GM21723 (cell line): Measurements from ENCODE around the gene IL27RA.

ENCODE experiments used
- ATAC-seq: cut with Tn5 transposase; IDR thresholded peaks from one replicate; pipeline ENCODE4 v1.9.1; 2021; ENCODE audit warnings: mild to moderate bottlenecking, moderate library complexity; ENCODE audit not compliant: unreplicated experiment

Gene IL27RA

DNA sequence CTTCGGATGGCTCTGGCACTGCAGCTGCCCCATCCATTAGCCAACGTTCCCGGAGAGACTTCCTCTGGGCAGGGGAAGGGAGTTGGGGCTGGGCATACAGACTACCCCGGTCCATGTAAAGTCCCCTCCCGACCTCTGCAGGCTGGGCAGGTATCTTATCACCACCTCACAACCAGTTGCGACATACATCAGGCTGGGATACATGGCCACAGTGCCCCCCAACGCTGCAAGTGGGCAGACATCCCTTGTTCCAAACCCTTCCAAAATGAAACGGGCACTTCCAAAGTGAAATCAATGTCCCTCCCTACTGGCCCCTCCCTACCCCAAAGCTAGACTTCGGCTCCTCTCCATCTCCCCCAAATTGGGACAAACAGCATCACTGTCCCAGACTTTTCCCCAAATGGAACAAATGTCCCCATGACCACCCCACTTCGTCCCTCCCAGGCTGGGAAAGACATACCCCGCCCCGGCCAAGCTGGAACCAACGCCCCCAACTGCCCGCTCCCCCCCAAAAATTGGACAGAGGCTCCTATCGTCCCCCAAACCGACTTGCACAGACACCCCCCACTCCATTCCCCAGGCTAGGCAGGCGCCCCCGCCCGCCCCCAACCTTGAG is 25.3 kb downstream of the IL27RA start:
- ATAC-seq = no peak

DNA sequence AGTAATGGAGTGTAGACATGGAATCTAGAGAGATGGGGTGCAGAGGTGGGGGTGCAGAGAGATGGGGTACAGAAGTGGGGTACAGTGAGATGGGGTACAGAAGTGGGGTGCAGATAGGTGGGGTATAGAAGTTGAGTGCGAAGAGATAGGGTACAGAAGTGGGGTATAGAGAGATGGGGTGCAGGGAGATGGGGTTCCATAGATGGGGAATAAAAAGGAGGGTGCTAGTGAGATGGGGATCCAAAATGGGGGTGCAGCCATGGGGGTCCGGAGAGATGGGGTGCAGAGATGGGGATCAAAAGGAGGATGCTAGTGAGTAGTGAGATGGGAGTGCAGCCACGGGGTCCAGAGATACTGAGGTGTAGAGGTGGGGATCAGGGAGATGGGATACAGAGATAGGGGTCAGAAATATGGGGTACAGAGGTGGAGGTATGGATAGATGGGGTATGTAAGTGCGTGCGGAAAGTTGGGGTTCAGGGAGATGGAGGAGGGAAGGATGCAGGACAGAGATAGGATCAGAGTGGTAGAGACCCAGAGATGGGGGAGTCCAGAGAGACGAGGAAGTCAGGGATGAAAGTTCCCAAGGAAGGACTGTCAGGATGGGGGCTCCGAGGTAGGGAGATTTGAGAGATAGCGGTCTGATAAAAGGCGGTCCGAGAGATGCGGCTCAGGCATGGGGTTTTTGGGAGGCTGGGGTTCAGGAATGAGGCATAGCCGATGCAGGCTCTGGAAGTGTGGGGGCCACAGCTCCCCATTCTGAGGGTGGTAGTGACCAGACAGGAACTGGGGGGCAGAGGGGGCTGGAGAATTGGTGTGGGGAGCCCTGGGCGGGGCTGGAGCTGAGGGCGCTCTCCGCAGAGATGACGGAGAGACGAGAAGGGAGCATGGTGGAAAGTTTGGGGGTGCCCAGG is 26.9 kb downstream of the IL27RA start:
- no peak for ATAC-seq

DNA sequence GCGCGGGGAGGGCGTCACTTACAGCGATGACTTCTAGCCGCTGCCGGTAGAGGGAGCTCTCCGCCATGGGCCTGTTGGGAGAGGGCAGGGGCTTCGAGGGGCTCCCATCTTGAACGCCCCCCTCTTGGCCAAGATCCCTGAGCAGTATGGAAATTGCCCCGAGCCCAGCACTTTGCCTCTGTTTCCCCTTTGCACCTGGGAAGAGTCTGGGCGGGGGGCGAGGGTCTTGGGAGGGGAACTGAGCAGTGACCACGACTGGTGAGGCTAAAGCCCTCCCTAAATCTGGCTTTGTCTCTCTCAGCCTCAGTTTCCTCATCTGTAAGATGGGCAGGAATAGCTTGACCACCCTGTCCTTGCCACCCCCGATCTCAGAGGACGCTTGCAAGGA is 27.5 kb downstream of the IL27RA start:
- ATAC-seq = no peak

DNA sequence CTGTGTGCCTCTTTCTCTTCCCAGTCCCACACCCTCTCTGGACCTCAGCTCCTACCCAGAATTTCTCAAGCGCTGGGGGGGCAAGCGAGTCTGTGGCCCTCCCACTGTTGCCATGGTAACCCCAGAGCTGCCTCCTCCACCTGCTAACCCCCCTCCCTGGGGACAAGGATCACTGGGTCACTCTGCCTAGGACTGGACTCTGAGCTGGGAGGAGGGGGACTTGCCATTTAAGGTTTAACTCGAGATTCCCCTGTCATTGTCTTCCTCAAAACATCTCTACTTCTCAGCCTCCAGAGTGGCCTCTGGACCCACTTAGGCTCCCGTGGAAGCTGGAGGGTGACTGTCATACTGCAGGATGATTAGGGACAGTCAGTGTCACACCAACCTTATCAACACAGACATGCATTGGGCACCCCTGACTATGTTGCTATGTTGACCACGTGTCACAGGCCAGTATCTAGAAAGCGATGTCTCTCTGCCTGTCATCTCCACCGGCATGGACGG is 28.1 kb downstream of the IL27RA start:
- ATAC-seq = no peak

DNA sequence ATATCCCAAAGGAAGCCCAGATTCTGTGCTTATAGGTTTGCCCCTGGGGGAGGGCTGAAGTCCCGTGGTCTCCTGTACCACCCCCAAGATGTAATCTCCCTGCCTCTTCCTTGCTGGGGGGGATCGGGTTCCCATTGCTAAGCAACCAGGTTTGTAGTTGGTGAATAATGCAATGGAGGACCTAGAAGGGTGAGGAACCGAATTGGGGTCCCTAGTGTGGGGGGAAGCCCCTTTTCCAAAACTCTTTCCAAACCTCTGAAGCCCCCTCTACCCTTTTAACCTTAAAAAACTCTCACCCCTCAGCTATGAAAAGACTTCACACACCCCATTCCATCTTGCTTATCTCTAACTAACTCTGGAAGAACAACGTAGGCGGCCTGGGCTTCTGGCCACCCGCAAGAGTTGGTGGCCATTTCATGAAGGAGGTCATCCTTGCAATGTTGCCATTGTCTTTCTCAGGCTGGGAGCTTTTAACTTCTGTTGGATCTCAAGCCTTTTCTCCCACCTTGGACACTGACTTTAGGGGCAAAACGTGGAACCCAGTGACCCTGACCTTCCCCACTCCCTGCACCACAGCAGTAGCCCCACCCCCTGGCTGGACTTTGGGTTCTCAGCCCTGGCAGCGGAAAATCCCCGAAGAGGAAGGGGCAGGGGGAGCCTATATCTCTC is 29.7 kb downstream of the IL27RA start:
- no peak for ATAC-seq

DNA sequence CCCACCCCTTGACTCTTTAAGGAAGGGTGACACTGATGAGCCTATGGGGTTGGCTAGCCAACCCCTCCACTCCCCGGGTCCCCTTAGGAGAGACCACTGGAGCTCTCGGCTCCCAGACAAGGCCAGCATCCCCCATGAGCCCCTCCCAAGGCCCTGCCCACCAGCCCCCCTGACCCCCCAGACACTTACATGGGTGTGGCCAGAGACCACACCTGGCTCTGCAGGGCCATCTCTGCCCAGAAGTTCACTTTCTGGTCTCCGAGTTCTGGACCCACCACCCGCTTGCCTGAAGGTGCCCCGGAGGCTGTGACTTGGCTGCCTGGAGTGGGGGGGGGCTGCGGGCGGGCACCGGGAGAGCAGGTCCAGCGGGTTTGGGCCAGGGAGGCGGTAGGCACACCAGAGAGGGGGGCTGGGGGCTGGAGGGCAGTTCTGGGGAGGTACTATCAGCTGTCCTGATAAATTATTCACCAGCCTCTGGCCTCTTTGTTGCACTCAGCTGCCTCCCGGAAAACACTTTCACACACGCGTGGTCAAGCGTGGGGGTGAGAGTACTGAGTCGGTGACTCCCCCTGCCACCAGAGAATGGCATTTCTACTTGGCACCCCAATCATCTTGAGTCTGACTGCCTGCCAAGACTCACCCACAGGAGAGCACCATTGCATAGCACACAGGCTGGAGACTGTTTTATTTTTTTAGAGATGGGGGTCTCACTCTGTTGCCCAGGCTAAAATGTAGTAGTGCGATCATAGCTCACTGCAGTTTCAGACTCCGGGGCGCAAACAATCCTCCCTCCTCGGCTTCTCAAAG is 30.4 kb downstream of the IL27RA start, which contains the start of gene PALM3:
TSS of gene PALM3 (minus strand) at position 326 of the 807 bp plus-strand sequence. CDS start at position 230, 96 bp downstream.
- no peak for ATAC-seq

DNA sequence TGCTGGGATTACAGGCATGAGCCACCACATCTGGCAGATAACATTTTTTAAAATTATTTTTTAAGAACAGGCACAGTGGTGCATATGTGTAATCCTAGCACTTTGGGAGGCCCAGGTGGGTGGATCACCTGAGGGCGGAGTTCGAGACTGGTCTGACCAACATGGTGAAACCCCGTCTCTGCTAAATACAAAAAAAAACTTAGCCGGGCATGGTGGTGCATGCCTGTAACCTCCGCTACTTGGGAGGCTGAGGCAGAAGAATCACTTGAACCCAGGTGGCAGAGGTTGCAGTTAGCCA is 30.9 kb downstream of the IL27RA start:
- ATAC-seq = no peak

DNA sequence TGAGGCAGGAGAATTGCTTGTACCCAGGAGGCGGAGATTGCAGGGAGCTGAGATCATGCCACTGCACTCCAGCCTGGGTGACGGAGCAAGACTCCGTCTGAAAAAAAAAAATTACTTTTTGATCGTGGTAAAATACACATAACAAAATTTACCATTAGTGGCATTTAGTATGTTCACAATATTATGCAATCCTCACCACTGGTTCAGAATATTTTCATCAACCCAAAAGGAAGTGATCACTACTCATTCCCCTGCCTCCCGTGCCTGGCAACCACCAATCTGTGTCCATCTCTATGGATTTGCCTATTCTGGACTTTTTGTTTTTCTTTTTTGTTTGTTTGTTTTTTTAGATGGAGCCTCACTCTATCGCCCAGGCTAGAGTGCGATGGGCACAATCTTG is 31.5 kb downstream of the IL27RA start:
- no peak for ATAC-seq

DNA sequence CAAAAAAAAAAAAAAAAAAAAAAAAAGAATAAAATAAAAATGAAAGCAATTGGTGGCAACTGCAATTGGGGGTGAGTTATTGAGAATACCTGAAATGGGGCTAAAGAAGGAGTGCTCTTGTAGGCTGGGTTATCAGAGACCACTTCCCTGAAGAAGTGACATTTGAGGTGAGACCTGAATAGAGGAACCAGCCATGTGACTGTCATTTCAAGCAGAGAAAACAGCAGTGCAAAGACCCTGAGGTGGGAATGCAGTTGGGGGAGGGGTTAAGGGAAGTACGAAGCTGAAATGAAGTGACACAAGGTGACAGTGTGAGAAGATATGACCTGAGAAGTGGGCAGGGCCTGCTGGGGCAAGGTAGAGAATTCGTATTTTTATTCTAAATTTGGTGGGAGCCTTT is 34.6 kb downstream of the IL27RA start:
- no peak for ATAC-seq

DNA sequence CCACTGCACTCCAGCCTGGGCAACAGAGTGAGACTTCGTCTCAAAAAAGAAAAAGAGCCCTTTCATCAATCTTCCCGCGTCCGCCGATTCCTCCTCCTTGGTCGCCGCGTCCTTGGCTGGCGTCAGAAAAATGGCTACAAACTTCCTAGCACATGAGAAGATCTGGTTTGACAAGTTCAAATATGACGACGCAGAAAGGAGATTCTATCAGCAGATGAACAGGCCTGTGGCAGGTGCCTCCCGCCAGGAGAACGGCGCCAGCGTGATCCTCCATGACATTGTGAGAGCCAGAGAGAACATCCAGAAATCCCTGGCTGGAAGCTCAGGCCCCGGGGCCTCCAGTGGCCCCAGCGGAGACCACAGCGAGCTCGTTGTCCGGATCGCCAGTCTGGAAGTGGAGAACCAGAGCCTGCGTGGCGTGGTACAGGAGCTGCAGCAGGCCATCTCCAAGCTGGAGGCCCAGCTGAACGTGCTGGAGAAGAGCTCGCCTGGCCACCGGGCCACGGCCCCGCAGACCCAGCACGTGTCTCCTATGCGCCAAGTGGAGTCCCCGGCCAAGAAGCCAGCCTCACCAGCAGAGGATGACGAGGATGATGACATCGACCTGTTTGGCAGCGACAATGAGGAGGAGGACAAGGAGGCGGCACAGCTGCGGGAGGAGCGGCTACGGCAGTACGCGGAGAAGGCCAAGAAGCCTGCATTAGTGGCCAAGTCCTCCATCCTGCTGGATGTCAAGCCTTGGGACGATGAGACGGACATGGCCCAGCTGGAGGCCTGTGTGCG is 38.9 kb downstream of the IL27RA start:
- no peak for ATAC-seq

DNA sequence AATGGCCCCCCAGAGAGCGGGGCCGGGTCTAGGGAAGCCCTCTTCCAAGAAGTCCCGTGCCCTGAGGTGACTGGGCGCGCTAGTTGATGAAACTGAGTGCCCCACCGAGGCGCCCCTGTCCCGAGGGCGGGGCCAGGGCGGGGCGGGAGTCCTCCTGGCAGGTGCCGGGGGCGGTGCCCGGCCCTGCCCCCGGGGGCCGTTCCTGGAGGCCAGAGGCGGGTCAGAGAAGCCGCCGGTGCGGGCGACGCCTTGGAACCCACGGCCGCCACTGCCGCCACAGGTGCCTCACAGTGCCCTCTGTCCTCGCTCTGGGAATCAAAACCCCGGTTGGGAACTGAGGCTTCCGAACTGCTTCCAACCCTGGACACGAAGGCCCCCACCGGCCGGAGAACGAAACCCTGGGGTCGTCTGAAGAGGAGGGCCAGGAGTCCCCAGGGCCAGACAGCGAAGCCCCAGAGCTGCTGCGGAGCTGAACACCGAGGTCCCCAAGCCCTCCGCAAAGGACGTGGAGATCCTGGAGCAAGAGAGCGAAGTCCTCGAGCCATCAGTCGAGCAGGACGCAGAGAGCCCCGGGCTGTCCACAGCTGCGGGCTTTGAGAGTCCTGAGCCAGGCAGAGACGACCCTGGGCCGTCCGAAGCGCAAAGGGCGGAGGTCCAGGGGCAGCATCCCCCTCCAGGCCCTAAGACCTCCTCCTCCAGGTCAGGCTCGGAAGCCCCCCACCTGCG is 41.1 kb downstream of the IL27RA start, which contains the start of gene MISP3:
TSS of gene MISP3 (plus strand) at position 252 of the 726 bp plus-strand sequence. CDS start 524 bp downstream, outside the sequence.
- no peak for ATAC-seq

DNA sequence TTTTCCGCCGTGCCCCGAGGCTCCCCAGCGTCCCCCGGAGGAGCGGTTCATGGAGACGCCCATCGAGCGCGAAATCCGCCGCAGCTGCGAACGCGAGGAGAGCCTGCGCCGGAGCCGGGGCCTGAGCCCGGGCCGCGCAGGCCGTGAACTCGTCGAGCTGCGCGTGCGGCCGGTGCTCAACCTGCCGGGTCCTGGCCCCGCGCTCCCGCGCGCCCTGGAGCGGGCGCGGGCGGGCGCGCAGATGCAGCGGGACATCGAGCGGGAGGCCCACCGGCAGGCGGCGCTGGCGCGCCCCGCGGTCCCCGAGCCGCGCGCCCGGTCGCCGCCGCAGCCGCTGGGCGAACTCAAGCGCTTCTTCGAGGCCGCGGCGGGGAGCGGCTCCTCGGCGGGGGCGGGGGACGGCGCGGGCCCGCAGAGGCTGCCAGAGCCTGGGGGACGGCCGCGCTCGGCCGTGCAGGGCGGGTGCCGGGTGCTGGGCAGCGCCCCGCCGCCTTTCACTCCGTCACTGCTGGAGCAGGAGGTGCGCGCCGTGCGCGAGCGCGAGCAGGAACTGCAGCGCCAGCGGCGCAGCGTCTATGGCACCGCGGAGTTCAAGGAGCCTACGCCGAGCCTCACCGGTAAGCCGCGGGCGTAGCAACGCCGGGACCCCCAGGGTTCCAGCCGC is 41.8 kb downstream of the IL27RA start:
- ATAC-seq = peak; percentile 48

DNA sequence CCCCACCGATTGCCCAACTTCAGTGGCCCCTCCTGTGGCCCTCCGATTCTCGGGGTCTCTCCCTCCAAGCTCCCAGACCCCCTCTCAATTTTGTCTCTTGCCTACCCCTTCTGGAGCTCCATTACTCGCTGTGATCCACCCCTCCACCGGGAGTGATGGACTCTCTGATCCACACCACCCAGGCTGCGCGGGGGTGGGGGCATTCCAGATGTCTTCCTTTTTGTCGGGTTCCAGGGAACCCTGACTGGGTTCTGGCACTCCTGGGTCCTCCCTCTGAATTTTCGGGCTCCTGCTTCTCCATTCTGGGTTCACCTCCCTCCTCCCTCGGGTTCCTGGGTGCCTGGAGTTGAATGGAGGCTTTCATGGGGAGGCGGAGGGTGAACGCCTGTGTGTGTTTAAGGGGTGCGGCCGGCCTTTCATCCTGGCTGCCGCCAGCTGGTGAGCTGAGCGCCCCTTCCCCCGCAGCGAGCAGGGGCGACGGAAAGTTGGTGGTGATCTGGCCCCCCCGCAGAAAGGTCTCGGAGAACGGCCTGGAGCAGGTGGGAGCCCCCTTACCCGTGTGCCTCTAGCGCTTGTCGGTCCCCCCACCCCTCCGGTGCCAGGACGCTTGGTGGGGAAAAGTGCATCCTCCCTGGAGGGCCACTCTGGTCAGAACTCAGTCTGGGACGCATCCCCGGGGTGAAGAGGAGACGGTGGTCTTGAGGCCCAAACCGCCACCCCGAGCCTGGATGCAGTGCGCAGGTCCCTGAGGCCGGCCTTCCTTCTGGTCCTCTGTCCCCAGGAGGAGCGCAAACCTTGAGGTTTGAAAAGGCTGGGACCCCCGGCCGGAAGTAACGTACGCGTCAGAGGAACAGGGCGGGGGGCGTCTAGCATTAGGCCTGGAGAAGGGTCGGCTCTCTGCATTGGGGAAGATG is 42.6 kb downstream of the IL27RA start:
- ATAC-seq = no peak

DNA sequence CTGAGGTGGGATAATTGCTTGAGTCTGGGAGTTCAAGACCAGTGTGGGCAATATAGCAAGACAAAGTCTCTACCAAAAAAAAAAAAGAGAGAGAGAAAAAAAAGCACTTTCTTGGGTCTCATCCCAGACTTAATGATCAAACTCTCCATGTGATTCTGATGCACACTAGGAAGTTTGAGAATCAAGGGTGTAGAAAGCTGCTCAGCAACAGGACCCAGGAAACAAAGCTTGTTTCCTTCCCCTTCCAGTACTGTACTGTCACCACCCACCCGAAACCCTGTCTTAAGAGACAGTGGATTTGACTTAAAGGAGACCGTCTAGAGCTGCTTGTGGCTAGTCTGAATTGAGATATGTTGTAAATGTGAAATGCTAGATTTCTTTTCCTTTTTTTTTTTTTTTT is 46.8 kb downstream of the IL27RA start:
- no peak for ATAC-seq

DNA sequence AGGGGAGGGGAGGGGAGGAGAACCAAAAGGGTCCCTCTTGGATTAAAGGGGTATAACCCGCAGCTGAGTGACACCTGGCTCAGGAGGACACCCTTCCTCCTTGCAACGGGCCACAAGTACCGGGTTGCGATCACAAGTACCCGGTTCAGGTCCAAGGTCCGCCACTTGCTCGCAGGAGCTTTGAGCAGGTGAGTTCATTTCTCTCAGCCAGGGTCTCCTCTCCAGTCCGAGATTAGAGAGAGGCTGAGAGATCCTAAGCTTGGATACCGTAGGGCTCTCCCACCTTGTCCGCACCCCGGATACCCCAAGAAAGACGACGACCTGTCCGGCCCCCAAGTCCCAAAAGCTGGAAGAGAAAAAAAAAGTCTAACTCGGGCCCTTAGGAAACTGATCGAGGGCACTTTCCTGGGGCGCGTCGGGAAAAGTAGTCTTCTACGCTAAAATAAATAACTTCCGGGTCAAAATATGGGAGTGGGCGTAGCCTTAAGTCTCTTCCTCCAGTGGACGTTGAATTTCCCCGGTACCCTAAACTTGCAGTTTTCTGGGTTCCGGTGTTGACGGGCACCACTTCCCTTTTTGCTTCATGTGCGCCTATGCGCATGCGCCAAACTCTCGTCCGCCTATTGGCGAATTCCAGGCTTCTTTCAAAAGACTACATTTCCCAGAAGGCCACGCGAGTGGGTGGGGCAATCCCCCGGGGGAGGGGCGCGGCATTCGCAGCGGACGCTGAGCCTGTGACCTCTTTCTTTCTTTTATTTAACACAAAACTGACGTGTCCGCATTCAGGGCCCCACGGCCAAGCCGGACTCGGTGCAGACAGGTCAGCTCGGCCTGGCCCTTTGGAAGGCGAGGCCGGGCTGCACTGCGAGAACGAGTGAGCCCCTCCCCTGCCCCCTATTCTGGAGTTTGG is 49.6 kb downstream of the IL27RA start:
- peak; percentile 85 for ATAC-seq

DNA sequence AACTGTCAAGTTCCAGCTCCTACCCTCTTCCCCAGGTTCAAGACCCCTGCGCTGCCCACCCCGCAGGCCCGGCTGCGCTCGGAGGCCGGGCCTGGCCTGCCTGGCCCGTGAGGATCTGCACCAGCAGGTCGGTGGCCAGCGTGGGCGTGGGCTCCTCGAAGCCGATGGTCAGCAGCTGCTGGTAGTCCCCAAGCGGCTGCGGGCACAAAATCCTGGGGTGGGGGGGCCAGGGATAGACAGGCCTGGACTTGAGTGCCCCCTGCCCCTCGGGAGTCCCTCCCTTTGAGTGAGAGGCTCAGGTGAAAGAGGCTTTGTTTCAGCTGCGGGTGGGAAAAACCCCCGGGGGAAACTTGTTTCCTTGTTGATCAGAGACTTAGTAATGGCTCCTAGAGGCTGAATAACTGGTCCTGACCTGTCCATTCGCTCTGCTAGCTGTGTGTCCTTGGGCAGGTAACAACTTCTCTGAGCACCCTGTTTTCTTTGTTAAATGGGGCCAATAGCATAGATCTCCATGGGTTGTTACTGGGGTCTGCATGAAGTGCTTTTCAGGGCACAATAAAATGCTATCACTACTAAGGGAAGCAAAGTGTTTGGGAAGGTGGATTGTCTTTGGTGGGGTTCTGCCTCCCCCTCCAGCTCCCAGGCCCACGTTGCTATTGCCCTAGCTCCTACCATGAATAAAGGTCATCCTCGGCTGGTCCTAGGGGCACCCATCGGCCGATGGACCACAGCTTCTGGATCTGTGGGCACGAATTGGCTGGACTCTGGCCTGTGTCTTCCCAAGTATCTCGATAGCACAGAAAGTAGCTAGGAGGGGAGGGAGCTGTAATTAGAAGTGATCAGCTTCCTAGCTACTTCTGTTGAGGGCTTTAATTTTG is 50.5 kb downstream of the IL27RA start:
- peak; percentile 8 for ATAC-seq
